Neural cell (in vitro differentiated cells): Measurements from ENCODE around the gene ATP1A2. TPM values are rescaled to one million over a fixed set of nuclear protein-coding genes. Genes with fewer than 3 reads are reported as not detected.

Source experiments
- H2AFZ ChIP-seq: fragments of 200-600, 300-800 bp; sonication (generic), shearing (Covaris generic); 2 replicates; pipeline ENCODE4 v1.6.0; 2014; ENCODE audit warnings: low read depth, mild to moderate bottlenecking, antibody characterized with exemption, low read length, moderate library complexity
- H3F3A ChIP-seq: fragments of 200-600 bp; shearing (Covaris generic); 2 replicates; pipeline ENCODE4 v1.6.1; 2016; ENCODE audit warnings: mild to moderate bottlenecking, moderate library complexity, mixed read lengths, antibody characterized with exemption, low read length; ENCODE audit not compliant: insufficient read depth, poor library complexity, severe bottlenecking
- H3K27ac ChIP-seq: fragments of 200-600, 300-800 bp; sonication (generic), shearing (Covaris generic); 2 replicates; pipeline ENCODE4 v1.5.1; 2014; ENCODE audit warnings: mild to moderate bottlenecking, low read length, moderate library complexity
- H3K27me3 ChIP-seq: fragments of 300-800, 200-600 bp; sonication (generic), shearing (Covaris generic); 2 replicates; pipeline ENCODE4 v1.6.0; 2014; ENCODE audit warnings: mild to moderate bottlenecking, low read depth, low read length, moderate library complexity; ENCODE audit not compliant: insufficient read depth
- H3K36me3 ChIP-seq: fragments of 300-800, 200-600 bp; sonication (generic), shearing (Covaris generic); 2 replicates; pipeline ENCODE4 v1.5.1; 2014; ENCODE audit warnings: mild to moderate bottlenecking, antibody characterized with exemption, low read length, moderate library complexity; ENCODE audit not compliant: insufficient read depth
- H3K4me2 ChIP-seq: fragments of 300-800, 200-600 bp; sonication (generic), shearing (Covaris generic); 2 replicates; pipeline ENCODE4 v1.6.0; 2014; ENCODE audit warnings: mild to moderate bottlenecking, low read length
- H3K4me3 ChIP-seq: fragments of 300-800, 200-600 bp; sonication (generic), shearing (Covaris generic); 2 replicates; pipeline ENCODE4 v1.5.1; 2014; ENCODE audit warnings: mild to moderate bottlenecking, low read length, moderate library complexity
- H3K79me2 ChIP-seq: fragments of 200-600 bp; shearing (Covaris generic); replicated peaks from 2 replicates; pipeline ENCODE4 v1.6.0; 2014; ENCODE audit warnings: mild to moderate bottlenecking, low read length, moderate library complexity; ENCODE audit not compliant: insufficient read depth
- H3K9ac ChIP-seq: fragments of 300-800, 200-600 bp; sonication (generic), shearing (Covaris generic); 2 replicates; pipeline ENCODE4 v1.6.1; 2016; ENCODE audit warnings: mild to moderate bottlenecking, low read length, mixed read lengths
- H3K9me2 ChIP-seq: fragments of 200-600 bp; shearing (Covaris generic); 2 replicates; pipeline ENCODE4 v1.6.1; 2016; ENCODE audit warnings: mild to moderate bottlenecking, low read length, mixed read lengths; ENCODE audit not compliant: insufficient read depth
- H3K9me3 ChIP-seq: fragments of 200-600, 300-800 bp; sonication (generic), shearing (Covaris generic); 2 replicates; pipeline ENCODE4 v1.6.1; 2016; ENCODE audit warnings: mild to moderate bottlenecking, mixed run types, low read length, moderate library complexity, mixed read lengths
- H4K20me1 ChIP-seq: fragments of 200-600 bp; shearing (Covaris generic); 2 replicates; pipeline ENCODE4 v1.6.1; 2016; ENCODE audit warnings: mild to moderate bottlenecking, mixed run types; ENCODE audit not compliant: insufficient read depth
- CTCF ChIP-seq: fragments of 450-650 bp; IDR thresholded peaks from 2 replicates; pipeline ENCODE4 v1.5.1; 2014; ENCODE audit warnings: antibody characterized with exemption, mild to moderate bottlenecking, moderate library complexity; ENCODE audit not compliant: poor library complexity, severe bottlenecking
- EP300 ChIP-seq: fragments of 450-650 bp; conservative IDR thresholded peaks from 2 replicates; pipeline ENCODE4 v1.6.1; 2014; ENCODE audit warnings: antibody characterized with exemption, mild to moderate bottlenecking, moderate library complexity; ENCODE audit not compliant: poor library complexity, severe bottlenecking
- EZH2 ChIP-seq: fragments of 200-600, 300-800 bp; shearing (Covaris generic), sonication (generic); IDR thresholded peaks from 2 replicates; pipeline ENCODE4 v1.6.1; 2014; ENCODE audit warnings: antibody characterized with exemption, low read length, borderline replicate concordance, mild to moderate bottlenecking; ENCODE audit not compliant: insufficient read depth, poor library complexity, severe bottlenecking
- MXI1 ChIP-seq: fragments of 450-650 bp; conservative IDR thresholded peaks from 2 replicates; pipeline ENCODE4 v1.6.1; 2014; ENCODE audit warnings: antibody characterized with exemption, mild to moderate bottlenecking; ENCODE audit not compliant: poor library complexity, severe bottlenecking
- POLR2AphosphoS5 ChIP-seq: IDR thresholded peaks from 2 replicates; pipeline ENCODE4 v1.6.1; 2012
- RAD21 ChIP-seq: fragments of 450-650 bp; conservative IDR thresholded peaks from 2 replicates; pipeline ENCODE4 v1.6.1; 2014; ENCODE audit warnings: antibody characterized with exemption, mild to moderate bottlenecking, moderate library complexity
- SMC3 ChIP-seq: fragments of 450-650 bp; conservative IDR thresholded peaks from 2 replicates; pipeline ENCODE4 v1.6.1; 2014; ENCODE audit warnings: antibody characterized with exemption, mild to moderate bottlenecking, moderate library complexity; ENCODE audit not compliant: poor library complexity
- TAF1 ChIP-seq: IDR thresholded peaks from 2 replicates; pipeline ENCODE4 v1.6.1; 2012; ENCODE audit warnings: low read depth
- polyA plus RNA-seq: library from polyadenylated mRNA; depleted of rRNA; stranded (reverse); fragments of >200 nt; gene quantifications from 2 replicates; pipeline ENCODE4 v1.2.3, GENCODE V29; 2014
- TF ChIP-seq, protein P1 (sequence below): IDR thresholded peaks from 2 replicates; pipeline ENCODE4 v1.6.1; 2012; ENCODE audit warnings: borderline replicate concordance

Gene ATP1A2
- polyA plus RNA-seq, 1 donor from 2014 or later, result 0.12 TPM

GRCh38 chr1:160161965-160162705 is 46.6 kb downstream of the ATP1A2 start:
- Histone ChIP-seq H3K9me3 (no peaks in the 10 kb centered on the region), H3K9ac (no peak overlapping the region), H3K27me3 (no peaks in the 10 kb centered on the region), H3K4me3 (no peak overlapping the region), H3K36me3 (no peaks in the 10 kb centered on the region), H3K4me2 (no peak overlapping the region), H2AFZ (no peak overlapping the region), H3K79me2 (no peaks in the 10 kb centered on the region), H3F3A (no peaks in the 10 kb centered on the region), H3K27ac (no peak overlapping the region), H3K9me2 (no peaks in the 10 kb centered on the region), H4K20me1 (no peaks in the 10 kb centered on the region)
- TF ChIP-seq TAF1, result no peak
- peak; percentile 16 for TF ChIP-seq SMC3
- TF ChIP-seq CTCF, result peak; percentile 28

DNA sequence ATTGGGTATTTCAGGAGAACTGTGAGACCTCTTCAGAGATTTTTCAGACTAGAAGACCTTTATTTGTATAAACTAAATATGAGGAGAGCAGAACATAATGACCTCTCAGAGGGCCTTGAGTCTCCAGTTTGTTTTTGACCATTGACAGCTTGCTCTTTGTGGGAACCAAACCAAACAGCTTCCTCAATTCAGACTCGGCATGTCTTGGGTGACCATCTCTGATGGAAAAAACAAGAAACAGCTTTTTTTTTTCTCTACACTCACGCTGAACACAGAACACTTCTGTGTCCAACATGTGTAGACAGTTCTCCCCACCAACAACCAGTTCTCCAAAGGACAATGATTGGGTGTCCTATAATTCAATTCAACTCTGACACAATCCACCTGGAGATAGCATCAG is 47.4 kb downstream of the ATP1A2 start:
- H3K9me2 ChIP-seq, result no peaks in the 10 kb centered on the region
- no peaks in the 10 kb centered on the region for H3K79me2 ChIP-seq
- H3K4me2 ChIP-seq, result no peak overlapping the region
- no peak overlapping the region for H3K27ac ChIP-seq
- H3K9ac ChIP-seq, result no peak overlapping the region
- H3K9me3 ChIP-seq, result no peaks in the 10 kb centered on the region
- no peak overlapping the region for H3K4me3 ChIP-seq
- H3K36me3 ChIP-seq, result no peaks in the 10 kb centered on the region
- H4K20me1 ChIP-seq, result no peaks in the 10 kb centered on the region
- H3K27me3 ChIP-seq, result no peaks in the 10 kb centered on the region
- no peak overlapping the region for H2AFZ ChIP-seq
- TF ChIP-seq MXI1 (no peak), SMC3 (no peak), RAD21 (no peak), EP300 (no peak), CTCF (no peak), TAF1 (no peak), POLR2AphosphoS5 (no peak), EZH2 (no peak)
- TF ChIP-seq, protein P1, sequence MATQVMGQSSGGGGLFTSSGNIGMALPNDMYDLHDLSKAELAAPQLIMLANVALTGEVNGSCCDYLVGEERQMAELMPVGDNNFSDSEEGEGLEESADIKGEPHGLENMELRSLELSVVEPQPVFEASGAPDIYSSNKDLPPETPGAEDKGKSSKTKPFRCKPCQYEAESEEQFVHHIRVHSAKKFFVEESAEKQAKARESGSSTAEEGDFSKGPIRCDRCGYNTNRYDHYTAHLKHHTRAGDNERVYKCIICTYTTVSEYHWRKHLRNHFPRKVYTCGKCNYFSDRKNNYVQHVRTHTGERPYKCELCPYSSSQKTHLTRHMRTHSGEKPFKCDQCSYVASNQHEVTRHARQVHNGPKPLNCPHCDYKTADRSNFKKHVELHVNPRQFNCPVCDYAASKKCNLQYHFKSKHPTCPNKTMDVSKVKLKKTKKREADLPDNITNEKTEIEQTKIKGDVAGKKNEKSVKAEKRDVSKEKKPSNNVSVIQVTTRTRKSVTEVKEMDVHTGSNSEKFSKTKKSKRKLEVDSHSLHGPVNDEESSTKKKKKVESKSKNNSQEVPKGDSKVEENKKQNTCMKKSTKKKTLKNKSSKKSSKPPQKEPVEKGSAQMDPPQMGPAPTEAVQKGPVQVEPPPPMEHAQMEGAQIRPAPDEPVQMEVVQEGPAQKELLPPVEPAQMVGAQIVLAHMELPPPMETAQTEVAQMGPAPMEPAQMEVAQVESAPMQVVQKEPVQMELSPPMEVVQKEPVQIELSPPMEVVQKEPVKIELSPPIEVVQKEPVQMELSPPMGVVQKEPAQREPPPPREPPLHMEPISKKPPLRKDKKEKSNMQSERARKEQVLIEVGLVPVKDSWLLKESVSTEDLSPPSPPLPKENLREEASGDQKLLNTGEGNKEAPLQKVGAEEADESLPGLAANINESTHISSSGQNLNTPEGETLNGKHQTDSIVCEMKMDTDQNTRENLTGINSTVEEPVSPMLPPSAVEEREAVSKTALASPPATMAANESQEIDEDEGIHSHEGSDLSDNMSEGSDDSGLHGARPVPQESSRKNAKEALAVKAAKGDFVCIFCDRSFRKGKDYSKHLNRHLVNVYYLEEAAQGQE, result no peak
- H3F3A ChIP-seq, result no peaks in the 10 kb centered on the region
